ENCODE data around the gene ITCH. TPM values are rescaled to one million over a fixed set of nuclear protein-coding genes. Genes with fewer than 3 reads are reported as not detected.
"Not testable (repeated sequence)": the region's sequence is repeated elsewhere in the genome, so short reads cannot be mapped to it uniquely, and the experiment has no call there.

The ITCH gene
- total RNA-seq, 4 donors from 2014 or later, result 37.4 to 48.4 (median 43.4) TPM

DNA sequence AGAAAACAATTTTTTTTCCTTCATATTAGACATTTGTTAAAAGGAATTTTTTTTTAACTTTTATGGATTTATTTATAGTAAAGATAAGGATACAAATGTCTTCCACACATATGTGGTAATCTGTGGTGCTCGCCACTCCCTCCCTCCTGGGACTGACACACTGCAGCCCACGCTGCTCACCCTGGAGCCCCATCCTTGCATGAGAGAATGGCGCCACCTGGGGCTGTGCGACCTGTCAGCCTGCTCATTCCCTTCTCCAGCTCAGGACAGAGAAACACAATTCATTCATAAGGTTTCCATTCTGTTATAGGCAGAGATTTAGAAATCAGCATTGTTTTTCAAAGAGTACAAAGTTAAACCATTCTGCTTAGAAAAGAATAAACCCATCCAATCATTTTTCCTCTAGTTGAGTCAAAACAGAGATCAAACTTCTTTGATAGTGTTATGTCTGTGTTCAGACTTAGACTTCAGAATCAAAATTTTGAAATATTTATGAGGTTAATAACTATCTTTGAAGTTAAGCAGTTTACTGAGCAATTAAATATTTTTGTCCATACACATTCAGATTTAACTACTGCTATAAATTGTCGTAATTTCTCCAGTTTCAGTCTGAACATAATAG, 110.3 kb downstream of the ITCH start:
- no peaks in the 10 kb centered on the region for H3K9me3 ChIP-seq
- peaks cover 8% of the 10 kb centered on the region for H3K4me1 ChIP-seq
- 69% methylated on average over 5 of the region's 5 CpGs for WGBS
- H3K36me3 ChIP-seq, result peaks cover 46% of the 10 kb centered on the region
- H3K27ac ChIP-seq, result peak overlapping the region; percentile 11
- TF ChIP-seq POLR2A (IDR thresholded peaks at IDR 0.05) (no peak), POLR2AphosphoS5 (IDR thresholded peaks at IDR 0.05) (no peak), EP300 (IDR thresholded peaks at IDR 0.05) (no peak)
- TF ChIP-seq, protein P1, sequence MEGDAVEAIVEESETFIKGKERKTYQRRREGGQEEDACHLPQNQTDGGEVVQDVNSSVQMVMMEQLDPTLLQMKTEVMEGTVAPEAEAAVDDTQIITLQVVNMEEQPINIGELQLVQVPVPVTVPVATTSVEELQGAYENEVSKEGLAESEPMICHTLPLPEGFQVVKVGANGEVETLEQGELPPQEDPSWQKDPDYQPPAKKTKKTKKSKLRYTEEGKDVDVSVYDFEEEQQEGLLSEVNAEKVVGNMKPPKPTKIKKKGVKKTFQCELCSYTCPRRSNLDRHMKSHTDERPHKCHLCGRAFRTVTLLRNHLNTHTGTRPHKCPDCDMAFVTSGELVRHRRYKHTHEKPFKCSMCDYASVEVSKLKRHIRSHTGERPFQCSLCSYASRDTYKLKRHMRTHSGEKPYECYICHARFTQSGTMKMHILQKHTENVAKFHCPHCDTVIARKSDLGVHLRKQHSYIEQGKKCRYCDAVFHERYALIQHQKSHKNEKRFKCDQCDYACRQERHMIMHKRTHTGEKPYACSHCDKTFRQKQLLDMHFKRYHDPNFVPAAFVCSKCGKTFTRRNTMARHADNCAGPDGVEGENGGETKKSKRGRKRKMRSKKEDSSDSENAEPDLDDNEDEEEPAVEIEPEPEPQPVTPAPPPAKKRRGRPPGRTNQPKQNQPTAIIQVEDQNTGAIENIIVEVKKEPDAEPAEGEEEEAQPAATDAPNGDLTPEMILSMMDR (IDR thresholded peaks at IDR 0.05), result no peak
- no peak overlapping the region for H3K4me3 ChIP-seq
- no peaks in the 10 kb centered on the region for H3K27me3 ChIP-seq
- peak in 1 of 2 donors; percentile 80 for DNase-seq (ENCODE audit: low spot score in 2 of 2)

DNA sequence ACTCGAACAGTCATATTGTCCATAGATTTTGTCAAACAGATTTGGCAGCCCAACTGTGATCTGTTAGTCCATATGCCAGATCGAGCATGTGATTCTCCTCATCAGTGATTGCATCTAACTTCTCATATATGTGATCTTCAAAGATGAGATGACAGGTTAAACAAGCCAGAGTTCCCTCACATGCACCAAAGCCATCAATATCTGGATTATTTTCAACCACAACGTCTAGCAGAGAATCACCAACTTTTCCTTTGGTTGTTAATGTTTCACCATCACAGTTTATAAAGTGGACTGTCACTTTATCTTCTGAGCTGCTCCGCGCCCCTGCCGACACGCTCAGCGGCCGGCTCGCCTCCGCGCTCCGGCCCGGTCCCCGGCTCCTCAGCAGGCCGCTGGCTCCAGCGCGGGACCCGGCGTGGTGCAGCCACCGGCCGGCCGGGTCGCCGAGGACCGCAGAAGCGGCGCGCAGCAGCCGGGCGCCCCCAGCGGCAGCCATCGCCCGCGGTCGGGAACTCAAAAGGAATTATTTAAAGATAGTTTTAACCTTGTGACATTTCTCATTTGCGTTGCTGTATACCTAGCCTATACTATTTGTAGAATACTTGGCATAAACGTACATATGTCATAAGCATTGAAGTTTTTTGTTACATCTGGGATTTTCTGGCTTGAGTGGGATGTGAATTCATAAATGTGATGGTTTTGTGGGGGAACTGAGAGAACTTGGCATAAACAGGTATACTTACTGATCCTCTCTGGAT, 113.1 kb downstream of the ITCH start:
- Histone ChIP-seq H3K27ac (no peak overlapping the region), H3K4me1 (peaks cover 8% of the 10 kb centered on the region), H3K27me3 (no peaks in the 10 kb centered on the region), H3K9me3 (no peaks in the 10 kb centered on the region), H3K36me3 (peaks cover 57% of the 10 kb centered on the region), H3K4me3 (no peak overlapping the region)
- WGBS, result 63% methylated on average over 38 of the region's 38 CpGs
- no peak for DNase-seq (ENCODE audit: low spot score in 2 of 2)
- TF ChIP-seq, protein P1 (IDR thresholded peaks at IDR 0.05), result peak; percentile 24 to 64
- no peak for TF ChIP-seq POLR2AphosphoS5 (IDR thresholded peaks at IDR 0.05)

DNA sequence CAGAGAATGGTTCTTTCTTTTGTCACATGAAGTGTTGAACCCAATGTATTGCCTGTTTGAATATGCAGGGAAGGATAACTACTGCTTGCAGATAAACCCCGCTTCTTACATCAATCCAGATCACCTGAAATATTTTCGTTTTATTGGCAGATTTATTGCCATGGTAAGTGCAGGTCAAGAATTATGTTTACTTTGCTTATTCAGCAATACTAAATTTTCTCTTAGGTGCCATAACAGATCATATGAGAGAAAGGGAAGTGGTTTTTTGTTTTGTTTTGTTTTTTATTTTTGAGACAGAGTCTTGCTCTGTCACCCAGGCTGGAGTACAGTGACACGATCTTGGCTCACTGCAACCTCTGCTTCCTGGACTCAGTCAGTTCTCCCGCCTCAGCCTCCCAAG, 116.6 kb downstream of the ITCH start:
- Histone ChIP-seq H3K36me3 (peaks cover 79% of the 10 kb centered on the region), H3K27ac (no peak overlapping the region)
- WGBS, result 96% methylated on average over 4 of the region's 4 CpGs

DNA sequence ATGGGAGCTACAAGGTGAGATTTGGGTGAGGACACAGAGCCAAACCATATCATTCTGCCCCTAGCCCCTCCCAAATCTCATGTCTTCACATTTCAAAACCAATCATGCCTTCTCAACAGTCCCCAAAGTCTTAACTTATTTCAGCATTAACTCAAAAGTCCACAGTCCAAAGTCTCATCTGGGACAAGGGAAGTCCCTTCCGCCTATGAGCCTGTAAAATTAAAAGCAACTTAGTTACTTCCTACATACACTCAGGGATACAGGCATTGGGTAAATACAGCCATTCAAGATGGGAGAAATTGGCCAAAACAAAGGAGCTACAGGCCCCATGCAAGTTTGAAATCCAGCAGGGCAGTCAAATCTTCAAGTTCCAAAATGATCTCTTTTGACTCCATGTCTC, 119.1 kb downstream of the ITCH start:
- 42% methylated on average over 1 of the region's 1 CpG for WGBS
- H3K36me3 ChIP-seq, result peaks cover 88% of the 10 kb centered on the region
- H3K4me3 ChIP-seq; DNase-seq (ENCODE audit: low spot score in 2 of 2); H3K27ac ChIP-seq; H3K9me3 ChIP-seq; H3K27me3 ChIP-seq; H3K4me1 ChIP-seq: not testable (repeated sequence)

More for the DNA sequence above, 116.6 kb downstream of the ITCH start:
- H3K4me3 ChIP-seq, result no peak overlapping the region
- H3K9me3 ChIP-seq, result no peaks in the 10 kb centered on the region
- DNase-seq (ENCODE audit: low spot score in 2 of 2), result no peak
- TF ChIP-seq POLR2A (IDR thresholded peaks at IDR 0.05), result no peak
- no peak for TF ChIP-seq POLR2AphosphoS5 (IDR thresholded peaks at IDR 0.05)
- TF ChIP-seq EP300 (IDR thresholded peaks at IDR 0.05), result no peak
- TF ChIP-seq, protein P1 (IDR thresholded peaks at IDR 0.05), result no peak
- H3K27me3 ChIP-seq, result no peaks in the 10 kb centered on the region
- H3K4me1 ChIP-seq, result no peaks in the 10 kb centered on the region

DNA sequence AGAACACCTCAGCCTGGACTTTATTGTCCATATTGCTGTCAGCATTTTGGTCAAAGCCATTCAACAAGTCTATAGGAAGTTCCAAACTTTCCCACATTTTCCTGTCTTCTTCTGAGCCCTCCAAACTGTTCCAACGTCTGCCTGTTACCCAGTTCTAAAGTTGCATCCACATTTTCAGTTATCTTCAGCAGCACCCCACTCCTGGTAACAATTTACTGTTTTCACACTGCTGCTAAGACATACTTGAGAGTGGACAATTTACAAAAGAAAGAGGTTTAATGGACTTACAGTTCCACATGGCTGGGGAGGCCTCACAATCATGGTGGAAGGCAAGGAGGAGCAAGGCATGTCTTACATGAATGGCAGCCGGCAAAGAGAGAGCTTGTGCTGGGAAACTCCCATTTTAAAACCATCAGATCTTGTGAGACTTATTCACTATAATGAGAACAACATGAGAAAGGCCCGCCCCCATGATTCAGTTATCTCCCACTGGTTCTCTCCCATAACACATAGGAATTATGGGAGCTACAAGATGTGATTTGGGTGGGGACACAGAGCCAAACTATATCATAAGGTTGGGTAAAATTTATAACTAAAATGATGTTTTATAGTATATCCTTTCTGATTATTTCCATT, 120.6 kb downstream of the ITCH start:
- not testable (repeated sequence) for H3K27me3 ChIP-seq; H3K9me3 ChIP-seq; H3K4me3 ChIP-seq; H3K27ac ChIP-seq; H3K4me1 ChIP-seq; DNase-seq (ENCODE audit: low spot score in 2 of 2)
- peaks cover 80% of the 10 kb centered on the region for H3K36me3 ChIP-seq
- WGBS, result 90% methylated on average over 3 of the region's 3 CpGs

DNA sequence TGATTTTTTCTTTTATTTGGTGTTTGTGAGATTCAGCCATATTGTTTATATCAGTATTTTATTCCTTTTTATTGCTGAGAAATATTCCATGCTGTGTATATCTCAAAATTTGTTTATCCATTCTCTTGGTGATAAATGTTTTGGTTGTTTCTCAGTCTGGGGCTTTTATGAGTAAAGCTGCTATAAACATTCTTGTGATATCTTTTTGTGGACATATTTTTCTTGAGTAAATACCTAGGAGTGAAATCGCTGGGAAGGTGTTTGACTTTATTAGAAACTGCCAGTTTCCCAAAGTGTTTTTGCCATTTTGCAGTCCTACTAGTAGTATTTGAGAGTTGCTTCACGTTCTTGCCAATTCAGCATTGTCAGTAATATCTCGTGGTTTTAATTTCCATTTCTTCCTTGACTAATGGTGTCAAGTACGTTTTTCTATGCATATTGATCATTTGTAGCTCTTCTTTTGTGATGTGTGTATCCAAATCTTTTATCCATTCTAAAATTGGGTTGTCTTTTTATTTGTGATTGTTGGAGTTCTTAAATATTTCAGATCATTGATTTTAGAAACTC, 122.1 kb downstream of the ITCH start:
- Histone ChIP-seq H3K36me3 (peaks cover 82% of the 10 kb centered on the region), H3K9me3 (no peaks in the 10 kb centered on the region), H3K4me3 (no peak overlapping the region), H3K27me3 (no peaks in the 10 kb centered on the region), H3K27ac (no peak overlapping the region), H3K4me1 (no peaks in the 10 kb centered on the region)
- TF ChIP-seq POLR2AphosphoS5 (IDR thresholded peaks at IDR 0.05) (no peak), EP300 (IDR thresholded peaks at IDR 0.05) (no peak), POLR2A (IDR thresholded peaks at IDR 0.05) (no peak)
- TF ChIP-seq, protein P1 (IDR thresholded peaks at IDR 0.05), result no peak
- 87% methylated on average over 4 of the region's 4 CpGs for WGBS
- no peak for DNase-seq (ENCODE audit: low spot score in 2 of 2)
